Neural cell (in vitro differentiated cells): ENCODE results near the gene ADCYAP1. TPM values are rescaled to one million over a fixed set of nuclear protein-coding genes. Genes with fewer than 3 reads are reported as not detected.

ENCODE experiments used
- H2AFZ ChIP-seq: fragments of 200-600, 300-800 bp; sonication (generic), shearing (Covaris generic); 2 replicates; pipeline ENCODE4 v1.6.0; 2014; ENCODE audit warnings: low read depth, mild to moderate bottlenecking, antibody characterized with exemption, low read length, moderate library complexity
- H3F3A ChIP-seq: fragments of 200-600 bp; shearing (Covaris generic); 2 replicates; pipeline ENCODE4 v1.6.1; 2016; ENCODE audit warnings: mild to moderate bottlenecking, moderate library complexity, mixed read lengths, antibody characterized with exemption, low read length; ENCODE audit not compliant: insufficient read depth, poor library complexity, severe bottlenecking
- H3K27ac ChIP-seq: fragments of 200-600, 300-800 bp; sonication (generic), shearing (Covaris generic); 2 replicates; pipeline ENCODE4 v1.5.1; 2014; ENCODE audit warnings: mild to moderate bottlenecking, low read length, moderate library complexity
- H3K27me3 ChIP-seq: fragments of 300-800, 200-600 bp; sonication (generic), shearing (Covaris generic); 2 replicates; pipeline ENCODE4 v1.6.0; 2014; ENCODE audit warnings: mild to moderate bottlenecking, low read depth, low read length, moderate library complexity; ENCODE audit not compliant: insufficient read depth
- H3K36me3 ChIP-seq: fragments of 300-800, 200-600 bp; sonication (generic), shearing (Covaris generic); 2 replicates; pipeline ENCODE4 v1.5.1; 2014; ENCODE audit warnings: mild to moderate bottlenecking, antibody characterized with exemption, low read length, moderate library complexity; ENCODE audit not compliant: insufficient read depth
- H3K4me2 ChIP-seq: fragments of 300-800, 200-600 bp; sonication (generic), shearing (Covaris generic); 2 replicates; pipeline ENCODE4 v1.6.0; 2014; ENCODE audit warnings: mild to moderate bottlenecking, low read length
- H3K4me3 ChIP-seq: fragments of 300-800, 200-600 bp; sonication (generic), shearing (Covaris generic); 2 replicates; pipeline ENCODE4 v1.5.1; 2014; ENCODE audit warnings: mild to moderate bottlenecking, low read length, moderate library complexity
- H3K79me2 ChIP-seq: fragments of 200-600 bp; shearing (Covaris generic); replicated peaks from 2 replicates; pipeline ENCODE4 v1.6.0; 2014; ENCODE audit warnings: mild to moderate bottlenecking, low read length, moderate library complexity; ENCODE audit not compliant: insufficient read depth
- H3K9ac ChIP-seq: fragments of 300-800, 200-600 bp; sonication (generic), shearing (Covaris generic); 2 replicates; pipeline ENCODE4 v1.6.1; 2016; ENCODE audit warnings: mild to moderate bottlenecking, low read length, mixed read lengths
- H3K9me2 ChIP-seq: fragments of 200-600 bp; shearing (Covaris generic); 2 replicates; pipeline ENCODE4 v1.6.1; 2016; ENCODE audit warnings: mild to moderate bottlenecking, low read length, mixed read lengths; ENCODE audit not compliant: insufficient read depth
- H3K9me3 ChIP-seq: fragments of 200-600, 300-800 bp; sonication (generic), shearing (Covaris generic); 2 replicates; pipeline ENCODE4 v1.6.1; 2016; ENCODE audit warnings: mild to moderate bottlenecking, mixed run types, low read length, moderate library complexity, mixed read lengths
- H4K20me1 ChIP-seq: fragments of 200-600 bp; shearing (Covaris generic); 2 replicates; pipeline ENCODE4 v1.6.1; 2016; ENCODE audit warnings: mild to moderate bottlenecking, mixed run types; ENCODE audit not compliant: insufficient read depth
- EP300 ChIP-seq: fragments of 450-650 bp; conservative IDR thresholded peaks from 2 replicates; pipeline ENCODE4 v1.6.1; 2014; ENCODE audit warnings: antibody characterized with exemption, mild to moderate bottlenecking, moderate library complexity; ENCODE audit not compliant: poor library complexity, severe bottlenecking
- EZH2 ChIP-seq: fragments of 200-600, 300-800 bp; shearing (Covaris generic), sonication (generic); IDR thresholded peaks from 2 replicates; pipeline ENCODE4 v1.6.1; 2014; ENCODE audit warnings: antibody characterized with exemption, low read length, borderline replicate concordance, mild to moderate bottlenecking; ENCODE audit not compliant: insufficient read depth, poor library complexity, severe bottlenecking
- MXI1 ChIP-seq: fragments of 450-650 bp; conservative IDR thresholded peaks from 2 replicates; pipeline ENCODE4 v1.6.1; 2014; ENCODE audit warnings: antibody characterized with exemption, mild to moderate bottlenecking; ENCODE audit not compliant: poor library complexity, severe bottlenecking
- POLR2AphosphoS5 ChIP-seq: IDR thresholded peaks from 2 replicates; pipeline ENCODE4 v1.6.1; 2012
- RAD21 ChIP-seq: fragments of 450-650 bp; conservative IDR thresholded peaks from 2 replicates; pipeline ENCODE4 v1.6.1; 2014; ENCODE audit warnings: antibody characterized with exemption, mild to moderate bottlenecking, moderate library complexity
- SMC3 ChIP-seq: fragments of 450-650 bp; conservative IDR thresholded peaks from 2 replicates; pipeline ENCODE4 v1.6.1; 2014; ENCODE audit warnings: antibody characterized with exemption, mild to moderate bottlenecking, moderate library complexity; ENCODE audit not compliant: poor library complexity
- TAF1 ChIP-seq: IDR thresholded peaks from 2 replicates; pipeline ENCODE4 v1.6.1; 2012; ENCODE audit warnings: low read depth
- polyA plus RNA-seq: library from polyadenylated mRNA; depleted of rRNA; stranded (reverse); fragments of >200 nt; gene quantifications from 2 replicates; pipeline ENCODE4 v1.2.3, GENCODE V29; 2014
- TF ChIP-seq, protein P1 (sequence below): fragments of 450-650 bp; IDR thresholded peaks from 2 replicates; pipeline ENCODE4 v1.5.1; 2014; ENCODE audit warnings: antibody characterized with exemption, mild to moderate bottlenecking, moderate library complexity; ENCODE audit not compliant: poor library complexity, severe bottlenecking
- TF ChIP-seq, protein P2 (sequence below): IDR thresholded peaks from 2 replicates; pipeline ENCODE4 v1.6.1; 2012; ENCODE audit warnings: borderline replicate concordance

The ADCYAP1 gene
- polyA plus RNA-seq, 1 donor from 2014 or later = 0.98 TPM

DNA sequence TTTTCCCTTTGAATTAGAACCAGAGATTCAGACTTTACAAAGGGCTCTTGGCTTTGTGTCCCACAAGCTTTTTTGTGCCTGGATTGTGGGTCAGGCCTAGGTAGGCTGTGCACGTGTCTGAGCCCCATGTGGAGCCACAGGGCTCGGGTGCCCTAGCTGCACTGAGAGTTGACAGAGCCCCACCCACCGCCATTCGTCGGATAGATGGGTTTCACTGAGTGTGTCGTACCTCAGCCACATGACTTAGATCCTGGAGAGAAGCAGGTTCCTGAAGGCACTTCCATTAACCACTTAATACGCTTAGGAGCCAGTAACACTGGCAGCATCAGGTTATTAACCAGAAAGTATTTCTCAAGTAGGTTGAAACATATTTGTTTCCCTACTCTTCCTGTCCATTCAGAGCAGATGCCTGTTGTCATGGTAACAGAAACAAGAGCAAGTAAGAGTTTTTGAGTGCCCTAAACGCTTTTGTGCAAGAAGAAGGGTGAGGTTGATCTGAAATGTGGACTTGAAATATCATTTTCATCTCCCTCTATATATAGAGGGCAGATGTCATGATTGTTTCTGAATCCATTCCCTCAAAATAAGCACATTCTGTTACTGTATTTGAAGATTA lies 30.0 kb downstream of the ADCYAP1 start:
- Histone ChIP-seq H3K4me3 (no peak overlapping the region), H4K20me1 (no peaks in the 10 kb centered on the region), H3K9ac (no peak overlapping the region), H3F3A (no peaks in the 10 kb centered on the region), H3K9me2 (no peaks in the 10 kb centered on the region), H3K79me2 (no peaks in the 10 kb centered on the region), H3K9me3 (no peaks in the 10 kb centered on the region), H3K4me2 (no peak overlapping the region), H3K27me3 (no peaks in the 10 kb centered on the region), H3K36me3 (no peaks in the 10 kb centered on the region), H3K27ac (no peak overlapping the region), H2AFZ (no peak overlapping the region)
- no peak for TF ChIP-seq SMC3

DNA sequence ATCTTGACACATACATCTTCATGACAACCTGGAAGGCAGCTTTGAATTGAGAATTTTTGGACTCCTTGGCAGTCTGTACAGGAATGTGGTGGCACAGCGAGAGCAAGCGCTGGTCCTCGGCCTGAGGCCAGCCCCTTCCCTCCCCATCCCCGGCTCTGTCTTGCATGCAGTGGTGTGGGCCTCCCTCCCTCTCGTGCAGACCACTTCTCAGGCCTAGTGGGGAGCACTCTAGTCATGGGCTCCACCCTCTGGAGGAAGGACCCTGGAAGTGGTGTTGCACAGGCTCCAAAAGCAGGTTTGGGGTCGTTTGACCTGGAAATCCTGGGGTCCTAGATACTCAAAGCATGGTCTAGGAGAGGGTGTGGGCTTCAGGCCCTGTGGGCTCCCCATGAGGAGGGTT lies 32.3 kb downstream of the ADCYAP1 start:
- Histone ChIP-seq H2AFZ (no peak overlapping the region), H3K79me2 (no peaks in the 10 kb centered on the region), H3K9me3 (no peaks in the 10 kb centered on the region), H3K27me3 (no peaks in the 10 kb centered on the region), H3K9me2 (no peaks in the 10 kb centered on the region), H3K4me3 (no peak overlapping the region), H3F3A (no peaks in the 10 kb centered on the region), H3K36me3 (no peaks in the 10 kb centered on the region), H3K27ac (no peak overlapping the region), H4K20me1 (no peaks in the 10 kb centered on the region), H3K4me2 (no peak overlapping the region), H3K9ac (no peak overlapping the region)
- TF ChIP-seq EZH2 (no peak), POLR2AphosphoS5 (no peak), TAF1 (no peak), SMC3 (no peak), RAD21 (no peak), MXI1 (no peak), EP300 (no peak)
- TF ChIP-seq, protein P1, sequence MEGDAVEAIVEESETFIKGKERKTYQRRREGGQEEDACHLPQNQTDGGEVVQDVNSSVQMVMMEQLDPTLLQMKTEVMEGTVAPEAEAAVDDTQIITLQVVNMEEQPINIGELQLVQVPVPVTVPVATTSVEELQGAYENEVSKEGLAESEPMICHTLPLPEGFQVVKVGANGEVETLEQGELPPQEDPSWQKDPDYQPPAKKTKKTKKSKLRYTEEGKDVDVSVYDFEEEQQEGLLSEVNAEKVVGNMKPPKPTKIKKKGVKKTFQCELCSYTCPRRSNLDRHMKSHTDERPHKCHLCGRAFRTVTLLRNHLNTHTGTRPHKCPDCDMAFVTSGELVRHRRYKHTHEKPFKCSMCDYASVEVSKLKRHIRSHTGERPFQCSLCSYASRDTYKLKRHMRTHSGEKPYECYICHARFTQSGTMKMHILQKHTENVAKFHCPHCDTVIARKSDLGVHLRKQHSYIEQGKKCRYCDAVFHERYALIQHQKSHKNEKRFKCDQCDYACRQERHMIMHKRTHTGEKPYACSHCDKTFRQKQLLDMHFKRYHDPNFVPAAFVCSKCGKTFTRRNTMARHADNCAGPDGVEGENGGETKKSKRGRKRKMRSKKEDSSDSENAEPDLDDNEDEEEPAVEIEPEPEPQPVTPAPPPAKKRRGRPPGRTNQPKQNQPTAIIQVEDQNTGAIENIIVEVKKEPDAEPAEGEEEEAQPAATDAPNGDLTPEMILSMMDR = no peak
- TF ChIP-seq, protein P2, sequence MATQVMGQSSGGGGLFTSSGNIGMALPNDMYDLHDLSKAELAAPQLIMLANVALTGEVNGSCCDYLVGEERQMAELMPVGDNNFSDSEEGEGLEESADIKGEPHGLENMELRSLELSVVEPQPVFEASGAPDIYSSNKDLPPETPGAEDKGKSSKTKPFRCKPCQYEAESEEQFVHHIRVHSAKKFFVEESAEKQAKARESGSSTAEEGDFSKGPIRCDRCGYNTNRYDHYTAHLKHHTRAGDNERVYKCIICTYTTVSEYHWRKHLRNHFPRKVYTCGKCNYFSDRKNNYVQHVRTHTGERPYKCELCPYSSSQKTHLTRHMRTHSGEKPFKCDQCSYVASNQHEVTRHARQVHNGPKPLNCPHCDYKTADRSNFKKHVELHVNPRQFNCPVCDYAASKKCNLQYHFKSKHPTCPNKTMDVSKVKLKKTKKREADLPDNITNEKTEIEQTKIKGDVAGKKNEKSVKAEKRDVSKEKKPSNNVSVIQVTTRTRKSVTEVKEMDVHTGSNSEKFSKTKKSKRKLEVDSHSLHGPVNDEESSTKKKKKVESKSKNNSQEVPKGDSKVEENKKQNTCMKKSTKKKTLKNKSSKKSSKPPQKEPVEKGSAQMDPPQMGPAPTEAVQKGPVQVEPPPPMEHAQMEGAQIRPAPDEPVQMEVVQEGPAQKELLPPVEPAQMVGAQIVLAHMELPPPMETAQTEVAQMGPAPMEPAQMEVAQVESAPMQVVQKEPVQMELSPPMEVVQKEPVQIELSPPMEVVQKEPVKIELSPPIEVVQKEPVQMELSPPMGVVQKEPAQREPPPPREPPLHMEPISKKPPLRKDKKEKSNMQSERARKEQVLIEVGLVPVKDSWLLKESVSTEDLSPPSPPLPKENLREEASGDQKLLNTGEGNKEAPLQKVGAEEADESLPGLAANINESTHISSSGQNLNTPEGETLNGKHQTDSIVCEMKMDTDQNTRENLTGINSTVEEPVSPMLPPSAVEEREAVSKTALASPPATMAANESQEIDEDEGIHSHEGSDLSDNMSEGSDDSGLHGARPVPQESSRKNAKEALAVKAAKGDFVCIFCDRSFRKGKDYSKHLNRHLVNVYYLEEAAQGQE = no peak

DNA sequence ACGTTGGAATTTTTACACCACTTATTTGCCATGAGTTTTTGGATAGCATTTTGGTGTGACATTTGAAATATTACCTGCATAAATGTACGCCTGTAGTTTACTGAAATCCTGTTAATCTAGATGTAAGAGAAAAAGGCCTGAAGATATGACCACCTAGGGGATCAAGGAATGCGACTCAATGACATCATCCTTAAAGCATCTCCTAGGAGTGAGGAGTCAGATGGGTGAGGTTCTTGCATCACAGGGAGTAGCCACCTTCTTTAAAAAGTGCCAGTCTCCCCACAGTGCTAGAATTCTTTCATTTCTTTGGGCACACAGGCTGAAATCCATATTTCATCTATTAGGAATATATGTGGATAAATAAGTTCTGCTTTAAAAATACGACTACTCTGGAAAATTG lies 34.5 kb downstream of the ADCYAP1 start:
- Histone ChIP-seq H3K4me3 (no peak overlapping the region), H3K79me2 (no peaks in the 10 kb centered on the region), H3K9me3 (no peaks in the 10 kb centered on the region), H3K4me2 (no peak overlapping the region), H3K9ac (no peak overlapping the region), H2AFZ (no peak overlapping the region), H3K9me2 (no peaks in the 10 kb centered on the region), H4K20me1 (no peaks in the 10 kb centered on the region), H3K27ac (no peak overlapping the region), H3F3A (no peaks in the 10 kb centered on the region), H3K36me3 (no peaks in the 10 kb centered on the region), H3K27me3 (no peaks in the 10 kb centered on the region)
- TF ChIP-seq EP300 = no peak
- TF ChIP-seq EZH2 = no peak
- TF ChIP-seq, protein P1 = no peak
- no peak for TF ChIP-seq RAD21
- no peak for TF ChIP-seq TAF1
- no peak for TF ChIP-seq POLR2AphosphoS5
- TF ChIP-seq SMC3 = no peak
- TF ChIP-seq, protein P2 = no peak
- no peak for TF ChIP-seq MXI1
